GM23338 (cell line): Measurements from ENCODE around the gene PRR36. TPM values are rescaled to one million over a fixed set of nuclear protein-coding genes. Genes with fewer than 3 reads are reported as not detected.

Experiments
- ATAC-seq: fragments of 200-7000 bp; cut with Tn5 transposase; 3 replicates; pipeline ENCODE4 v1.9.1; 2020
- DNase-seq: peaks from one replicate; pipeline ENCODE4 v3.0.0-alpha.2; 2015; ENCODE audit warnings: low spot score
- H2AFZ ChIP-seq: fragments of 200-600 bp; sonication (generic); 2 replicates; pipeline ENCODE4 v1.8.0; 2016; ENCODE audit warnings: antibody characterized with exemption, mild to moderate bottlenecking, moderate library complexity
- H3F3A ChIP-seq: fragments of 200-600 bp; sonication (generic); replicated peaks from 2 replicates; pipeline ENCODE4 v1.8.0; 2017; ENCODE audit warnings: antibody characterized with exemption, mixed run types, low read depth
- H3K27ac ChIP-seq: fragments of 200-600 bp; sonication (generic); 2 replicates; pipeline ENCODE4 v1.6.1; 2016; ENCODE audit warnings: low read depth
- H3K27me3 ChIP-seq: fragments of 200-600 bp; sonication (generic); 2 replicates; pipeline ENCODE4 v1.8.0; 2016; ENCODE audit warnings: mild to moderate bottlenecking, mixed run types, moderate library complexity; ENCODE audit not compliant: insufficient read depth
- H3K36me3 ChIP-seq: fragments of 200-600 bp; sonication (generic); 2 replicates; pipeline ENCODE4 v1.8.0; 2016; ENCODE audit warnings: mild to moderate bottlenecking; ENCODE audit not compliant: insufficient read depth
- H3K4me1 ChIP-seq: fragments of 200-600 bp; sonication (generic); 2 replicates; pipeline ENCODE4 v1.8.0; 2016; ENCODE audit warnings: mild to moderate bottlenecking, moderate library complexity; ENCODE audit not compliant: insufficient read depth
- H3K4me2 ChIP-seq: fragments of 200-600 bp; sonication (generic); 2 replicates; pipeline ENCODE4 v1.7.1; 2017; ENCODE audit warnings: mixed run types
- H3K4me3 ChIP-seq: fragments of 200-600 bp; sonication (generic); 2 replicates; pipeline ENCODE4 v1.6.1; 2016; ENCODE audit warnings: mixed run types
- H3K79me2 ChIP-seq: fragments of 200-600 bp; sonication (generic); replicated peaks from 2 replicates; pipeline ENCODE4 v1.8.0; 2017; ENCODE audit warnings: mild to moderate bottlenecking; ENCODE audit not compliant: insufficient read depth
- H3K9me2 ChIP-seq: fragments of 200-600 bp; sonication (generic); 2 replicates; pipeline ENCODE4 v1.8.0; 2017; ENCODE audit not compliant: insufficient read depth
- H4K20me1 ChIP-seq: fragments of 200-600 bp; sonication (generic); replicated peaks from 2 replicates; pipeline ENCODE4 v1.8.0; 2017; ENCODE audit warnings: mild to moderate bottlenecking; ENCODE audit not compliant: insufficient read depth
- H3K27ac Mint-ChIP-seq: 2 replicates; pipeline ENCODE4 v1.8.0; 2020; ENCODE audit warnings: inconsistent platforms, mild to moderate bottlenecking, moderate library complexity, mixed read lengths
- H3K27me3 Mint-ChIP-seq: 3 replicates; pipeline ENCODE4 v1.8.0; 2022; ENCODE audit warnings: low read depth, mild to moderate bottlenecking, moderate library complexity, mixed read lengths, inconsistent platforms; ENCODE audit not compliant: insufficient read depth, poor library complexity
- H3K36me3 Mint-ChIP-seq: 3 replicates; pipeline ENCODE4 v1.8.0; 2021; ENCODE audit warnings: low read depth, mild to moderate bottlenecking, inconsistent platforms, moderate library complexity, mixed read lengths
- H3K4me1 Mint-ChIP-seq: 3 replicates; pipeline ENCODE4 v1.8.0; 2020; ENCODE audit warnings: mild to moderate bottlenecking, inconsistent platforms, mixed read lengths
- H3K4me3 Mint-ChIP-seq: 3 replicates; pipeline ENCODE4 v1.8.0; 2021; ENCODE audit warnings: moderate library complexity, mild to moderate bottlenecking, inconsistent platforms, mixed read lengths
- H3K9me3 Mint-ChIP-seq: 3 replicates; pipeline ENCODE4 v1.8.0; 2020; ENCODE audit warnings: moderate library complexity, mild to moderate bottlenecking, inconsistent platforms, mixed read lengths
- CREB1 ChIP-seq: fragments of 250-450 bp; sonication (Bioruptor Pico); IDR thresholded peaks from 2 replicates; pipeline ENCODE4 v1.5.0; 2020; ENCODE audit warnings: low read depth, mild to moderate bottlenecking, moderate library complexity
- CTCF ChIP-seq, 2 experiments: fragments of 200-600 bp in 1 of 2; sonication (generic) in 1 of 2; conservative IDR thresholded peaks; 2 replicates each; pipeline versions ENCODE4 v1.5.1 to v1.6.1; 2016 to 2017; ENCODE audit warnings: antibody characterized with exemption in 2 of 2, low read depth in 2 of 2, mild to moderate bottlenecking in 2 of 2, moderate library complexity in 1 of 2
- ETS1 ChIP-seq: IDR thresholded peaks from 2 replicates; pipeline ENCODE4 v1.6.1; 2016; ENCODE audit warnings: antibody characterized with exemption
- EZH2 ChIP-seq: fragments of 200-600 bp; sonication (generic); IDR thresholded peaks from one replicate; pipeline ENCODE4 v1.8.0; 2017; ENCODE audit warnings: antibody characterized with exemption, mild to moderate bottlenecking, low read depth; ENCODE audit not compliant: unreplicated experiment
- EZH2phosphoT487 ChIP-seq: fragments of 200-600 bp; sonication (generic); IDR thresholded peaks from one replicate; pipeline ENCODE4 v1.8.1; 2018; ENCODE audit warnings: antibody characterized with exemption; ENCODE audit not compliant: unreplicated experiment
- JUNB ChIP-seq: IDR thresholded peaks from one replicate; pipeline ENCODE4 v1.6.1; 2016; ENCODE audit warnings: antibody characterized with exemption; ENCODE audit not compliant: unreplicated experiment
- NANOG ChIP-seq: IDR thresholded peaks from 2 replicates; pipeline ENCODE4 v1.6.1; 2016; ENCODE audit warnings: antibody characterized with exemption, borderline replicate concordance
- POLR2AphosphoS5 ChIP-seq: IDR thresholded peaks from 2 replicates; pipeline ENCODE4 v1.6.1; 2016; ENCODE audit warnings: antibody characterized with exemption, low read depth
- REST ChIP-seq: IDR thresholded peaks from one replicate; pipeline ENCODE4 v1.6.1; 2018; ENCODE audit warnings: antibody characterized with exemption; ENCODE audit not compliant: unreplicated experiment
- STAT1 ChIP-seq: IDR thresholded peaks from one replicate; pipeline ENCODE4 v1.6.1; 2016; ENCODE audit warnings: antibody characterized with exemption; ENCODE audit not compliant: unreplicated experiment
- ZNF114 ChIP-seq: fragments of 250-450 bp; sonication (Bioruptor Pico); IDR thresholded peaks from 2 replicates; pipeline ENCODE4 v1.5.0; 2020; ENCODE audit warnings: mild to moderate bottlenecking, moderate library complexity
- ZNF331 ChIP-seq: fragments of 250-450 bp; sonication (Bioruptor Pico); IDR thresholded peaks from 2 replicates; pipeline ENCODE4 v1.5.0; 2020; ENCODE audit warnings: low read depth, mild to moderate bottlenecking, moderate library complexity
- ZNF462 ChIP-seq: fragments of 250-450 bp; sonication (Bioruptor Pico); IDR thresholded peaks from 2 replicates; pipeline ENCODE4 v1.5.0; 2020; ENCODE audit warnings: mild to moderate bottlenecking, moderate library complexity
- polyA plus RNA-seq: library from polyadenylated mRNA; unstranded; fragments of >200 nt; fragmentation: Nextera tagmentation; extraction: Ambion mirVana; gene quantifications from 2 replicates; pipeline ENCODE4 v1.2.1, GENCODE V29; 2016
- total RNA-seq: library from RNA; depleted of rRNA; stranded (reverse); fragments of >200 nt; shearing (Covaris generic); gene quantifications from 2 replicates; pipeline ENCODE4 v1.2.3, GENCODE V29; 2014

Gene PRR36
- total and polyA plus RNA-seq, 2 experiments from 2014 or later = 17.6 to 17.9 TPM

DNA sequence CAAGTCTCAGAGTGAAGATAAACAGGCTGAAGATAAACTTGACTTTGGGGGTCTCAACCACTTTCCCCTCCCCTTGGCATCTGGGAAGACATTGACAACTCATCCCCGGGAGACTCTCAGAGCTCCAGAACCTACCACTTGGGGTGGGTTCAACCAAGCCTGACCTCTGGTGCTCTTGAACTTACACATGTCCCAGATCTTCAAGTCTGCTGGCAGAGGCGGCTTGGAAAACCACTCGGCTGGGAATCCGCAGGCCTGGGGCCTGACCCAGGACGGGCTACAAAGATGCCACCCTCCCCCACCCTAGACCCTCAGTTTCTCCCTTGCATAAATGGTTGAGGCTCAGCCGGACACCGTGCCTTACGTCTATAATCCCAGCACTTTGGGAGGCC is 14.6 kb upstream of the PRR36 start:
- no peaks in the 10 kb centered on the region for H3K9me2 ChIP-seq
- H3K27me3 Mint-ChIP-seq = peaks cover 17% of the 10 kb centered on the region
- H3K4me2 ChIP-seq = peak overlapping the region; percentile 89
- H3K36me3 Mint-ChIP-seq = no peaks in the 10 kb centered on the region
- peaks cover 11% of the 10 kb centered on the region for H3K27me3 ChIP-seq
- no peak overlapping the region for H3K27ac ChIP-seq
- H2AFZ ChIP-seq = peak overlapping the region; percentile 98
- peak overlapping the region; percentile 66 for H3K4me3 Mint-ChIP-seq
- no peaks in the 10 kb centered on the region for H3K9me3 Mint-ChIP-seq
- no peaks in the 10 kb centered on the region for H3F3A ChIP-seq
- no peaks in the 10 kb centered on the region for H3K79me2 ChIP-seq
- no peaks in the 10 kb centered on the region; the same call in 1 of the 2 replicates for H3K4me1 ChIP-seq
- peaks cover 5% of the 10 kb centered on the region; the same call in 2 of the 3 replicates for H3K4me1 Mint-ChIP-seq
- no peaks in the 10 kb centered on the region for H4K20me1 ChIP-seq
- DNase-seq (no peak), ATAC-seq (peak; percentile 4; the same call in 1 of the 3 replicates)
- TF ChIP-seq ZNF114 (CRISPR knock-in tag) = no peak
- TF ChIP-seq ZNF462 (CRISPR knock-in tag) = no peak
- TF ChIP-seq ZNF331 = no peak
- TF ChIP-seq ETS1 = no peak
- no peak for TF ChIP-seq JUNB
- no peak for TF ChIP-seq CREB1 (CRISPR knock-in tag)
- no peak for TF ChIP-seq NANOG
- TF ChIP-seq EZH2 = no peak
- TF ChIP-seq REST = no peak
- no peak for TF ChIP-seq EZH2phosphoT487
- TF ChIP-seq POLR2AphosphoS5 = no peak
- no peak for TF ChIP-seq STAT1
- no peak for TF ChIP-seq CTCF (conservative IDR thresholded peaks at IDR 0.05; ENCODE audit: low read depth in 2 of 2)
- H3K36me3 ChIP-seq = no peaks in the 10 kb centered on the region
- peak overlapping the region; percentile 78 for H3K4me3 ChIP-seq
- H3K27ac Mint-ChIP-seq = no peak overlapping the region
